GM23338 (cell line): ENCODE measurements around the gene CYTH3.

ENCODE experiments used
- CTCF ChIP-seq, 2 experiments: fragments of 200-600 bp in 1 of 2; sonication (generic) in 1 of 2; conservative IDR thresholded peaks; 2 replicates each; pipeline versions ENCODE4 v1.5.1 to v1.6.1; 2016 to 2017; ENCODE audit warnings: antibody characterized with exemption in 2 of 2, low read depth in 2 of 2, mild to moderate bottlenecking in 2 of 2, moderate library complexity in 1 of 2
- EZH2 ChIP-seq: fragments of 200-600 bp; sonication (generic); IDR thresholded peaks from one replicate; pipeline ENCODE4 v1.8.0; 2017; ENCODE audit warnings: antibody characterized with exemption, mild to moderate bottlenecking, low read depth; ENCODE audit not compliant: unreplicated experiment
- EZH2phosphoT487 ChIP-seq: fragments of 200-600 bp; sonication (generic); IDR thresholded peaks from one replicate; pipeline ENCODE4 v1.8.1; 2018; ENCODE audit warnings: antibody characterized with exemption; ENCODE audit not compliant: unreplicated experiment
- JUNB ChIP-seq: IDR thresholded peaks from one replicate; pipeline ENCODE4 v1.6.1; 2016; ENCODE audit warnings: antibody characterized with exemption; ENCODE audit not compliant: unreplicated experiment
- POLR2AphosphoS5 ChIP-seq: IDR thresholded peaks from 2 replicates; pipeline ENCODE4 v1.6.1; 2016; ENCODE audit warnings: antibody characterized with exemption, low read depth
- REST ChIP-seq: IDR thresholded peaks from one replicate; pipeline ENCODE4 v1.6.1; 2018; ENCODE audit warnings: antibody characterized with exemption; ENCODE audit not compliant: unreplicated experiment
- ZNF331 ChIP-seq: fragments of 250-450 bp; sonication (Bioruptor Pico); IDR thresholded peaks from 2 replicates; pipeline ENCODE4 v1.5.0; 2020; ENCODE audit warnings: low read depth, mild to moderate bottlenecking, moderate library complexity

- TF ChIP-seq CTCF (conservative IDR thresholded peaks at IDR 0.05; ENCODE audit: low read depth in 2 of 2): no peak
- no peak for TF ChIP-seq ZNF331 (CRISPR knock-in tag)
- TF ChIP-seq POLR2AphosphoS5: no peak
- no peak for TF ChIP-seq EZH2
- no peak for TF ChIP-seq EZH2phosphoT487
- no peak for TF ChIP-seq JUNB
- TF ChIP-seq REST: no peak
These were observed 148.6 kb downstream of the CYTH3 start for GRCh38 chr7:6123843-6124242.
